ENCODE measurements around the gene KLHL22. TPM values are rescaled to one million over a fixed set of nuclear protein-coding genes. Genes with fewer than 3 reads are reported as not detected.

Gene KLHL22
- total and polyA plus RNA-seq, 2 of the 13 experiments (the other 11 are each of a cell fraction or from before 2014, with no cell fraction given), result 10.9 to 14.8 TPM

GRCh38 chr22:20438678-20439492 lies 56.7 kb downstream of the KLHL22 start (continued):
- no peak for TF ChIP-seq CENPT (CRISPR knock-in tag; IDR thresholded peaks at IDR 0.05; ENCODE audit: low read depth)
- peak; percentile 53 for TF ChIP-seq CTCF (CRISPR knock-in tag; IDR thresholded peaks at IDR 0.05)
- TF ChIP-seq ZNF552 (CRISPR knock-in tag; IDR thresholded peaks at IDR 0.05; ENCODE audit: borderline replicate concordance), result no peak
- TF ChIP-seq NFIB (CRISPR knock-in tag; IDR thresholded peaks at IDR 0.05; ENCODE audit: borderline replicate concordance), result no peak
- TF ChIP-seq HNRNPL (IDR thresholded peaks at IDR 0.05; ENCODE audit: low read depth, low read length), result peak; percentile 97
- TF ChIP-seq ZNF780A (CRISPR knock-in tag; IDR thresholded peaks at IDR 0.05), result no peak
- peak; percentile 67; the same call in 1 of the 2 replicates for TF ChIP-seq PATZ1 (CRISPR knock-in tag; IDR thresholded peaks at IDR 0.05)
- TF ChIP-seq, protein P1, sequence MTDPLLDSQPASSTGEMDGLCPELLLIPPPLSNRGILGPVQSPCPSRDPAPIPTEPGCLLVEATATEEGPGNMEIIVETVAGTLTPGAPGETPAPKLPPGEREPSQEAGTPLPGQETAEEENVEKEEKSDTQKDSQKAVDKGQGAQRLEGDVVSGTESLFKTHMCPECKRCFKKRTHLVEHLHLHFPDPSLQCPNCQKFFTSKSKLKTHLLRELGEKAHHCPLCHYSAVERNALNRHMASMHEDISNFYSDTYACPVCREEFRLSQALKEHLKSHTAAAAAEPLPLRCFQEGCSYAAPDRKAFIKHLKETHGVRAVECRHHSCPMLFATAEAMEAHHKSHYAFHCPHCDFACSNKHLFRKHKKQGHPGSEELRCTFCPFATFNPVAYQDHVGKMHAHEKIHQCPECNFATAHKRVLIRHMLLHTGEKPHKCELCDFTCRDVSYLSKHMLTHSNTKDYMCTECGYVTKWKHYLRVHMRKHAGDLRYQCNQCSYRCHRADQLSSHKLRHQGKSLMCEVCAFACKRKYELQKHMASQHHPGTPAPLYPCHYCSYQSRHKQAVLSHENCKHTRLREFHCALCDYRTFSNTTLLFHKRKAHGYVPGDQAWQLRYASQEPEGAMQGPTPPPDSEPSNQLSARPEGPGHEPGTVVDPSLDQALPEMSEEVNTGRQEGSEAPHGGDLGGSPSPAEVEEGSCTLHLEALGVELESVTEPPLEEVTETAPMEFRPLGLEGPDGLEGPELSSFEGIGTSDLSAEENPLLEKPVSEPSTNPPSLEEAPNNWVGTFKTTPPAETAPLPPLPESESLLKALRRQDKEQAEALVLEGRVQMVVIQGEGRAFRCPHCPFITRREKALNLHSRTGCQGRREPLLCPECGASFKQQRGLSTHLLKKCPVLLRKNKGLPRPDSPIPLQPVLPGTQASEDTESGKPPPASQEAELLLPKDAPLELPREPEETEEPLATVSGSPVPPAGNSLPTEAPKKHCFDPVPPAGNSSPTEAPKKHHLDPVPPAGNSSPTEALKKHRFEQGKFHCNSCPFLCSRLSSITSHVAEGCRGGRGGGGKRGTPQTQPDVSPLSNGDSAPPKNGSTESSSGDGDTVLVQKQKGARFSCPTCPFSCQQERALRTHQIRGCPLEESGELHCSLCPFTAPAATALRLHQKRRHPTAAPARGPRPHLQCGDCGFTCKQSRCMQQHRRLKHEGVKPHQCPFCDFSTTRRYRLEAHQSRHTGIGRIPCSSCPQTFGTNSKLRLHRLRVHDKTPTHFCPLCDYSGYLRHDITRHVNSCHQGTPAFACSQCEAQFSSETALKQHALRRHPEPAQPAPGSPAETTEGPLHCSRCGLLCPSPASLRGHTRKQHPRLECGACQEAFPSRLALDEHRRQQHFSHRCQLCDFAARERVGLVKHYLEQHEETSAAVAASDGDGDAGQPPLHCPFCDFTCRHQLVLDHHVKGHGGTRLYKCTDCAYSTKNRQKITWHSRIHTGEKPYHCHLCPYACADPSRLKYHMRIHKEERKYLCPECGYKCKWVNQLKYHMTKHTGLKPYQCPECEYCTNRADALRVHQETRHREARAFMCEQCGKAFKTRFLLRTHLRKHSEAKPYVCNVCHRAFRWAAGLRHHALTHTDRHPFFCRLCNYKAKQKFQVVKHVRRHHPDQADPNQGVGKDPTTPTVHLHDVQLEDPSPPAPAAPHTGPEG (CRISPR knock-in tag; IDR thresholded peaks at IDR 0.05), result no peak
- 0 out of 2 replicates have a peak, but pooled peaks have one; percentile 3 for TF ChIP-seq SAP130 (CRISPR knock-in tag; IDR thresholded peaks at IDR 0.05; ENCODE audit: low read depth)
- no peak for TF ChIP-seq ZNF274 (CRISPR knock-in tag; IDR thresholded peaks at IDR 0.05)

Measured in HepG2 (cell line).